GM21390 (cell line): Measurements from ENCODE around the gene SEBOX.
A peak's percentile ranks its signal among the peaks of the same experiment; 100 is the strongest.

Source experiments
- ATAC-seq: cut with Tn5 transposase; IDR thresholded peaks from one replicate; pipeline ENCODE4 v1.9.1; 2021; ENCODE audit not compliant: unreplicated experiment

The SEBOX gene

DNA sequence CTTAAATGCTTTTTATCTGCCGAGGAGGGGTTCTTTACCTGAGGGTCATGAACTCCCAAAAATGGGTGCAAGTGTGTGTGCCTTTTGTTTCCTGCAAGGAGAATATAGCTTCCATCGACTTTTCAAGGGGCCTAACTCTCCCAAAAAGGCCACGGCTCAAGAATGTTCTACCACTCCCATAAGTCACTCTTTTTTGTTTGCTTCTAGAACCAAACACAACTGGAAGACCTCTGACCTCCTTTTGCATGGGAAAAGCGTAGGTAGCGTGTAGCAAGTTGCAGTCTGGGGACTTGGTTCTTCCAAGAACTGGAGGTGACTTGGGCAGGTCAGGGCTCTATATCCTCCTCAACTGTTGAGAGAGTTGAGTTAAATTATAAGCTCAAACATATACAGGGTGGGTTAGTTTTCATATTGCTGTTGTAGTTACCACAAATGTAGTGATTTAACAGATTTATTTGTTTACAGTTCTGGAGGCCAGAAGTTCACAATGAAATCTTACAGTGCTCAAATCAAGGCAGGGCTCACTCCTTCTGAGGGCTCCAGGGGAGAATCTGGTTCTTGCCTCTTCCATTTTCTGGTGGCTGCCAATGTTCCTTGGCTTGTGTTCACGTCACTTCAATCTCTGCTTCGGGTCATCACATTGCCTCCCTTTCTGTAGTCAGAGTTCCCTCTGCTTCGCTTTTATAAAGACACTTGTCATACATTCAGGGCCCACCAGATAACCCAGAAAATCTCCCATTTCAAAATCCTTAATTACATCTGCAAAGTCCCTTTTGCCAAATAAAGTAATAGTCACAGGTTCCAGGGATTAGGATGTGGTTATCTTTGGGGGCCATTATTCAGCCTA is 44.6 kb downstream of the SEBOX start:
- ATAC-seq = no peak

DNA sequence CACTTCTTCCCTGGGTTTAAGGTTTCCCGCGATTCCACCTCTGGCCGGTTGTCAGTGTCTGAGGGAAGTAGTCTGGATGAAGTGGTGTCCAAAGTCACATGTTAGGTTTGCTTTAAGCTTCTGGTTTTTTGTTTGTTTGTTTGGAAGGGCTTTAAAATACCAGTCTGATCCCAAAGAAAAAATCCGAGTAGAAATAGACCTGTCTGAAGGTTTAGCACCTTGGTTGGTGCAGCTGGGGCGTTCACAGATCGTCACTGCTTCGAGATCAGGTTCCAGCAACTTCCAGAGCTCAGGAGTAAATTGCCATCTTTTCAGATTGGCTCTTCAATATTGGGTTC is 45.4 kb downstream of the SEBOX start:
- no peak for ATAC-seq

DNA sequence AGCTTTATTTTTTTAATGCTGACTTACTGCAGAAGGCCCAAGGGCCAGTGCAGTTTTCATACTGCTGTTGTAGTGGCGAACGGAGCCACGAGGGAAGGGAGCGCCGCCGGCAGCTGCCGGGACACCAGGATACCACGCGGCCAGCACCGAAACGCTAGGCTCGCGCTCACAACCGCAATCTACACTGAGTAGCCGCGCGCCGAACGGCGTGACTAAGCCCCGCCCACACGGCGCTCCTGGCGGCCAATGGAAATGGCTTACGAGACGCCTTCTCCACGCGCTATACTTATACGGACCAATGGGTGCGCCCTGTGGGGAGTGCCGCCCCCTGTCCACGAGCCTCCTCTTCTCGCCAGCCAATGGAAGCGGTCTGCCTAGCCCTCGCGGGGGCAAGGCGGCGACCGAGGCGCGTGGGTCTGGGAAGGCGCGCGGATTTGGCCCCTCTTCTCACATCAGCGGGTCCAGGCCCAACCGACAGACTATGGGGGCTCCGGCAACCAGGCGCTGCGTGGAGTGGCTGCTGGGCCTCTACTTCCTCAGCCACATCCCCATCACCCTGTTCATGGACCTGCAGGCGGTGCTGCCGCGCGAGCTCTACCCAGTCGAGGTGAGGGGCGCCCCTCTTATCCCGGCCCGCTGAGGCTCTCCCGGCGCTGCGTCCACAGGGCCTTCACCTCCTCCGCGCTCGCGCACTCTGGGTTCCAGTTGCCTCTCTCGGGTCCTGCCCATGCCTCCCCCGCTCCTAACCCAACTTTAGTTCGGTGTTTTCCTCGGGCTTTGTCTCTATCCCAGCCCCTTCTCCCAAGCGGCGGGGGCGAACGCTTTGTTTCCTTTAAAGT is 46.0 kb downstream of the SEBOX start, which contains the start of gene TMEM97:
TMEM97 (plus strand) TSS at position 442 of the 839 bp plus-strand sequence; CDS start at position 482, 40 bp downstream.
- ATAC-seq = peak; percentile 95

DNA sequence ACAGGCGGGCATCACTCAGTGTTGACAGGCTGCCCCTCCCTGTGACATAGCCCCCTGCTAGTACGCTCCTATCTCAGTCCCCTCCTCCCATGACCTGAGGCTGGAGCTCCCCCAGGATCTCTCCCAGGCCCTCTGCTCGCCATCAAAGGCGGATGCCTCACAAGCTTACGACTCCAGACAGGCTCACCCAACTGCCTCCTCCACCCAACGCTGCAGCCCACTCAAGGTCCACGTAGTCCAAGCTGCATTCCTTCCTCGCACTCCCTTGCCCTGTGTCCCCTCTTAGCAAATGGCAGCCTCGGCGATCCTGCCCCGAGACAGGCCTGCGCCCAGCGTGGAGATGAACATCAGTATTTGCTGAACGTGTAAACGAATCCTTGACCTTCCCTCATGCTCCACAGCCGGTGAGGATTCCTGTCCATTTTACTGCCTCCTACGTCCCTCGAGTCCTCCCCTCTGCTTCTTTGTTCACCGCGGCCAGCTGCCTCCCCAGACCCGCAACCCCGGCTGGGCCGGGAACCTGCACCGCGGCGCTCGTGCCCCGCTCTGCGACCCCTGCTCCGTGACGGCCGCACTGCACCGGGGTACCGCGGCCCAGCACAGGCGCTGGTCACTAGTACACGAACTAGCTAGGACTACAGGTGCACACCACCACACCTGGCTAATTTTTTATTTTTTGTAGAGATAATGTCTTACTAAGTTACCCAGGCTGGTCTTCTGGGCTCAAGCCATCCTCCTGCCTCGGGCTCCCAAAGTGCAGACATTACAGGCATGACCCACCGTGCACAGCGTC is 46.8 kb downstream of the SEBOX start:
- peak; percentile 2 for ATAC-seq

DNA sequence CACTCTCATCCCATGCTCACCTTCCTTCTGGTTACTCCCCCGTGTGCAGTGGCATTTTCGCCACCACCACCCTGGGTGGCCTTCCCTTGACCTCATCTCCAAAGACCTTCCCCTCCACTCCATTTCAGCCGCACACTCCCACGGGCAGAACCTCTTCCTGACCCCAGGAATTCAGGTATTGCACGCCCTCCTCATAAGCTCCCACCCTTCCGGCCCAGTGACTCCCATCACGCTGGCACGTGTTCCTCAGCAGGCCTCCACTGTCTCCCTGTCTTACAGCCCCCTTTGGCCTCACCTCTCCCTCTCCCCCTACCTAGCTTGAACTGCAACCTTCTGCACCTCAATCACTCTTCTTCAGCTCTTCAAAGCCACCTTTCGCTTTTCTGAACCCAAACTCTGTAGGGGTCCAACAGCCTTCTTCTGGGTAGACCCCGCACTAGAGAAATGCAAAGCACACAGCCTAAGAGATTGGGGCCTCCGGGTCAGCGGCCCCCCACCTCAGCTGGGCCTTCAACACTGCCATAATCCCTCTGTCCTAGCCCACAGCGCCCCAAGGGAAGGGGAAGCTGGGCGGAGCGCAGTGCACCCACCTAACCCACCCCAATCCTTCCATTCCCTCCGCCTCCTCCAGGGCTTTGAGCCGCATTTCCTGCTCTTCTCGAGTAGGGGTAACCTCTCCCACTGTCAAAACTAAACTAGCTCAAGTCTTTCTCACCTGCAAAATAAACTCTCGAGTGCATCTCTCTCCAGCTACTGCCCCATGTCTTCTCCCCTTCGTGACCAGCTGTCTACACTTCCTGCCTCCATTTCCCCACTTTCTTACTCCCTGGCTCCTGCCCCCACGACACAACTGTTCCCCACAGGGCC is 47.7 kb downstream of the SEBOX start:
- ATAC-seq = no peak

DNA sequence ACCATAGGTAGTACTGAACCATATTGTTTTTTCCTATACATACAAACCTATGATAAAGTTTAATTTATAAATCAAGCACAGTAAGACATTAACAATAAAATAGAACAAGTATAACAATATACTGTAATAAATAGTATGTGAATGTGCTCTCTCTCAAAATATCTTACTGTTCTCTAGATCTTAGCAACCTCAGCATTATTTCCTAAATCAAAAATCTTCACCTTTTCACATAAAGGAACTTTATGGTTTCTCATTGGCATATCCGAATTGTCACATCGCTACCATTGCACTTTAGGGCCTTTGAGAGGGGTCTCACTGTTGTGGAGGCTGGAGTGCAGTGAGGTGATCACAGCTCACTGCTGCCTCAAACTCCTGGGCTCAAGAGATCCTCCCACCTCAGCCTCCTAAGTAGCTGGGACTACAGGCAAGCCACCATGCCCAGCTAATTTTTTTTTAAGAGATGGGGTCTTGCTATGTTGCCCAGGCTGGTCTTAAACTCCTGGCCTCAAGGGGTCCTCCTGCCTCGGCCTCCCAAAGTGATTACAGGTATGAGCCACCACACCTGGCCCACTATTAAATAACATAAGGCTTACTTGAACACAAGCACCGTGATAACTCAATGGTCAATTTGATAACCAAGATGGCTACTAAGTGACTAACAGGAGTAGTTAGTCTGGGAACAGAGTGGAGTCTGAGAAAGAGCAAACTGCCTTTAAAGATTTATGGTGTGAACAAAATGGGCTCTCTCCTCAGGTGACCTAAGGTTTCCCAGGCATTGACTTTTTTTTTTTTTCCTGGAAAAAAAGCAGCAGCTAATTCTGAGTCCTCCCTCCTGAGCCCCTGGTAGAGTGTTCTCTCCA is 48.9 kb downstream of the SEBOX start:
- no peak for ATAC-seq

DNA sequence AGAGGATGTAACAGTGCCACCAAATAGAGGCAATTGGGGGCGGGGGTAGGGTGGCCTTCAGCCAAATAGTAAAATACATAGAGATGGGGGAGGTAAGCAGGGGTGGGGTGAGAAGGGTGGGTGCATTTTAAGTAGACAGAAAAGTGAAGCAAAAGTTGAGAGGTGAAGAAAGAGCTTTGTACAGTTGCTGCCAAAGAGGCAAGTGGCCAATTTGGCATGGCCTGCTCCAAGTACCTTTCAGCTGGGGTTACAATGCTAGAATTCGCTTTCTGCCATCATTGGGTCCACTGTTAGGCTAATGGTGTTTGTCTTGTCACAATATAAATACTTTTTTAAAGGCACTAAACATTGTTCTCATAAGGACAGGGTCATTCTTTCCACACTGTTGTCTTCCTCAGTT is 51.2 kb downstream of the SEBOX start:
- no peak for ATAC-seq
